MG63 (cell line): ENCODE data around the gene NTN4. TPM values are rescaled to one million over a fixed set of nuclear protein-coding genes. Genes with fewer than 3 reads are reported as not detected.
"Not testable (repeated sequence)": the region's sequence is repeated elsewhere in the genome, so short reads cannot be mapped to it uniquely, and the experiment has no call there.

Source experiments
- DNase-seq: peaks from one replicate; pipeline ENCODE4 v3.0.0-alpha.2; 2020
- H3K27me3 ChIP-seq: fragments of 250-450 bp; sonication (Bioruptor Pico); 2 replicates; pipeline ENCODE4 v1.5.1; 2020; ENCODE audit warnings: mild to moderate bottlenecking, moderate library complexity
- H3K36me3 ChIP-seq: fragments of 250-450 bp; sonication (Bioruptor Pico); 2 replicates; pipeline ENCODE4 v1.5.1; 2020; ENCODE audit warnings: mild to moderate bottlenecking, moderate library complexity
- H3K4me3 ChIP-seq: fragments of 250-450 bp; sonication (Bioruptor Pico); 2 replicates; pipeline ENCODE4 v1.5.1; 2020; ENCODE audit warnings: mild to moderate bottlenecking, moderate library complexity
- H3K9me3 ChIP-seq: fragments of 250-450 bp; sonication (Bioruptor Pico); 2 replicates; pipeline ENCODE4 v1.5.1; 2020; ENCODE audit warnings: mild to moderate bottlenecking, moderate library complexity
- total RNA-seq: library from RNA; depleted of rRNA; stranded (reverse); fragments of >200 nt; shearing (Covaris generic); gene quantifications from 2 replicates; pipeline ENCODE4 v1.2.3, GENCODE V29; 2014; ENCODE audit warnings: low replicate concordance

The NTN4 gene
- total RNA-seq, 1 experiment from 2014 or later, result 43.1 TPM

- Histone ChIP-seq H3K36me3 (peaks cover 2% of the 10 kb centered on the region), H3K9me3 (no peaks in the 10 kb centered on the region), H3K4me3 (no peak overlapping the region), H3K27me3 (no peaks in the 10 kb centered on the region)
- DNase-seq, result peak; percentile 15
Measured at GRCh38 chr12:95736631-95737030, 53.9 kb downstream of the NTN4 start.

- not testable (repeated sequence) for H3K4me3 ChIP-seq, H3K9me3 ChIP-seq, DNase-seq, H3K27me3 ChIP-seq, H3K36me3 ChIP-seq
Measured at GRCh38 chr12:95735728-95736127, 54.8 kb downstream of the NTN4 start.

GRCh38 chr12:95733141-95733825 lies 57.3 kb downstream of the NTN4 start:
- DNase-seq, result peak; percentile 69
- Histone ChIP-seq H3K4me3 (no peak overlapping the region), H3K36me3 (peaks cover 4% of the 10 kb centered on the region), H3K27me3 (no peaks in the 10 kb centered on the region), H3K9me3 (no peaks in the 10 kb centered on the region; the same call in 1 of the 2 replicates)

- Histone ChIP-seq H3K4me3 (no peak overlapping the region), H3K9me3 (peaks cover 7% of the 10 kb centered on the region), H3K36me3 (peaks cover 13% of the 10 kb centered on the region), H3K27me3 (no peaks in the 10 kb centered on the region)
- no peak for DNase-seq
Measured at GRCh38 chr12:95731519-95731958, 59.0 kb downstream of the NTN4 start.

- peaks cover 7% of the 10 kb centered on the region for H3K9me3 ChIP-seq
- H3K27me3 ChIP-seq, result no peaks in the 10 kb centered on the region
- peaks cover 16% of the 10 kb centered on the region for H3K36me3 ChIP-seq
- no peak overlapping the region for H3K4me3 ChIP-seq
- DNase-seq, result no peak
Measured at GRCh38 chr12:95730457-95730856, 60.1 kb downstream of the NTN4 start.

- H3K4me3 ChIP-seq, result no peak overlapping the region
- H3K36me3 ChIP-seq, result peaks cover 16% of the 10 kb centered on the region
- no peak for DNase-seq
- H3K9me3 ChIP-seq, result peaks cover 7% of the 10 kb centered on the region
- no peaks in the 10 kb centered on the region for H3K27me3 ChIP-seq
Measured at GRCh38 chr12:95726903-95727302, 63.7 kb downstream of the NTN4 start.

GRCh38 chr12:95724767-95725166 lies 65.8 kb downstream of the NTN4 start:
- Histone ChIP-seq H3K9me3 (peaks cover 7% of the 10 kb centered on the region), H3K27me3 (no peaks in the 10 kb centered on the region), H3K36me3 (peaks cover 21% of the 10 kb centered on the region), H3K4me3 (no peak overlapping the region)
- no peak for DNase-seq

GRCh38 chr12:95723693-95724384 lies 66.7 kb downstream of the NTN4 start:
- Histone ChIP-seq H3K9me3 (peaks cover 7% of the 10 kb centered on the region), H3K36me3 (peaks cover 24% of the 10 kb centered on the region), H3K27me3 (no peaks in the 10 kb centered on the region), H3K4me3 (no peak overlapping the region)
- DNase-seq, result no peak

GRCh38 chr12:95721320-95721719 lies 69.2 kb downstream of the NTN4 start:
- Histone ChIP-seq H3K27me3 (no peaks in the 10 kb centered on the region), H3K36me3 (peaks cover 11% of the 10 kb centered on the region), H3K9me3 (no peaks in the 10 kb centered on the region), H3K4me3 (no peak overlapping the region)
- no peak for DNase-seq

GRCh38 chr12:95720146-95720545 lies 70.4 kb downstream of the NTN4 start:
- Histone ChIP-seq H3K4me3 (no peak overlapping the region), H3K36me3 (peaks cover 8% of the 10 kb centered on the region), H3K9me3 (no peaks in the 10 kb centered on the region), H3K27me3 (no peaks in the 10 kb centered on the region)
- no peak for DNase-seq

- Histone ChIP-seq H3K27me3 (no peaks in the 10 kb centered on the region), H3K9me3 (no peaks in the 10 kb centered on the region), H3K4me3 (no peak overlapping the region), H3K36me3 (peaks cover 8% of the 10 kb centered on the region)
- DNase-seq, result no peak
Measured at GRCh38 chr12:95718772-95719171, 71.8 kb downstream of the NTN4 start.

- DNase-seq, result no peak
- Histone ChIP-seq H3K27me3 (no peaks in the 10 kb centered on the region), H3K36me3 (peaks cover 8% of the 10 kb centered on the region), H3K9me3 (no peaks in the 10 kb centered on the region), H3K4me3 (no peak overlapping the region)
Measured at GRCh38 chr12:95718006-95718431, 72.5 kb downstream of the NTN4 start.

- Histone ChIP-seq H3K27me3 (no peaks in the 10 kb centered on the region), H3K36me3 (peaks cover 8% of the 10 kb centered on the region), H3K4me3 (no peak overlapping the region), H3K9me3 (no peaks in the 10 kb centered on the region)
- DNase-seq, result no peak
Measured at GRCh38 chr12:95717316-95717928, 73.1 kb downstream of the NTN4 start.

- H3K9me3 ChIP-seq, result no peaks in the 10 kb centered on the region
- H3K36me3 ChIP-seq, result peaks cover 25% of the 10 kb centered on the region
- H3K27me3 ChIP-seq, result no peaks in the 10 kb centered on the region
- DNase-seq, result no peak
- no peak overlapping the region for H3K4me3 ChIP-seq
Measured at GRCh38 chr12:95715177-95715576, 75.4 kb downstream of the NTN4 start.

- peaks cover 28% of the 10 kb centered on the region for H3K36me3 ChIP-seq
- H3K4me3 ChIP-seq, result no peak overlapping the region
- no peaks in the 10 kb centered on the region for H3K27me3 ChIP-seq
- no peak for DNase-seq
- H3K9me3 ChIP-seq, result no peaks in the 10 kb centered on the region
Measured at GRCh38 chr12:95712269-95712668, 78.3 kb downstream of the NTN4 start.

GRCh38 chr12:95710386-95710785 lies 80.2 kb downstream of the NTN4 start:
- H3K9me3 ChIP-seq, result no peaks in the 10 kb centered on the region
- no peak for DNase-seq
- H3K36me3 ChIP-seq, result peaks cover 28% of the 10 kb centered on the region
- H3K4me3 ChIP-seq, result no peak overlapping the region
- H3K27me3 ChIP-seq, result no peaks in the 10 kb centered on the region

- DNase-seq, result no peak
Measured at GRCh38 chr12:95709152-95709551, 81.4 kb downstream of the NTN4 start.

More at GRCh38 chr12:95709152-95709551, 81.4 kb downstream of the NTN4 start:
- Histone ChIP-seq H3K4me3 (no peak overlapping the region), H3K9me3 (no peaks in the 10 kb centered on the region), H3K36me3 (peaks cover 28% of the 10 kb centered on the region), H3K27me3 (no peaks in the 10 kb centered on the region)
